Sigmoid colon (tissue), 7 donors: ENCODE measurements around the gene RIMS4. TPM values are rescaled to one million over a fixed set of nuclear protein-coding genes. Genes with fewer than 3 reads are reported as not detected.

Experiments
- DNase-seq: peaks from one replicate; pipeline ENCODE4 v3.0.0-alpha.2; 2019
- H3K27ac ChIP-seq, 4 donors: fragments of 200-600 bp; sonication (generic); one replicate each; pipeline ENCODE4 v1.5.1; 2016 to 2019; ENCODE audit warnings: mild to moderate bottlenecking in 1 of 4
- H3K27me3 ChIP-seq, 3 donors: fragments of 200-600 bp; sonication (generic); one replicate each; pipeline ENCODE4 v1.5.1; 2019; ENCODE audit warnings: mild to moderate bottlenecking in 1 of 3
- H3K36me3 ChIP-seq, 4 donors: fragments of 200-600 bp; sonication (generic); one replicate each; pipeline ENCODE4 v1.5.1; 2016 to 2019
- H3K4me1 ChIP-seq, 4 donors: fragments of 200-600 bp; sonication (generic); one replicate each; pipeline ENCODE4 v1.5.1; 2017 to 2019
- H3K4me3 ChIP-seq, 4 donors: fragments of 200-600 bp; sonication (generic); one replicate each; pipeline ENCODE4 v1.5.1; 2017 to 2019; ENCODE audit warnings: mild to moderate bottlenecking in 2 of 4, moderate library complexity in 1 of 4
- H3K9me3 ChIP-seq, 4 donors: fragments of 200-600 bp in 3 of 4; sonication (generic) in 3 of 4; one replicate each; pipeline versions ENCODE4 v1.5.1 to v1.6.1; 2013 to 2019
- CTCF ChIP-seq, 4 experiments: fragments of 450-650 bp in 3 of 4; fragments of 200-600 bp in 1 of 4; IDR thresholded peaks; one replicate each; pipeline ENCODE4 v1.5.1; 2016 to 2019; ENCODE audit warnings: antibody characterized with exemption in 4 of 4, mild to moderate bottlenecking in 3 of 4, moderate library complexity in 2 of 4
- EP300 ChIP-seq, 4 donors: sonication (generic); formaldehyde crosslinking; IDR thresholded peaks; one replicate each; pipeline ENCODE4 v1.6.1; 2017; ENCODE audit warnings: antibody characterized with exemption in 4 of 4
- POLR2A ChIP-seq, 2 donors: fragments of 450-650 bp; IDR thresholded peaks; one replicate each; pipeline ENCODE4 v1.6.1; 2016; ENCODE audit warnings: antibody characterized with exemption in 2 of 2, mild to moderate bottlenecking in 2 of 2, moderate library complexity in 2 of 2
- POLR2AphosphoS5 ChIP-seq, 4 donors: sonication (generic); formaldehyde crosslinking; IDR thresholded peaks; one replicate each; pipeline ENCODE4 v1.6.1; 2017; ENCODE audit warnings: antibody characterized with exemption in 4 of 4
- WGBS, 2 donors: extraction: QIAGEN DNeasy Blood & Tissue Kit; methylation state at CpG; one replicate each; pipeline ENCODE4 v1.1.7; 2013; 5-methylcytosine and 5-hydroxymethylcytosine counted together
- intact Hi-C: fragments of 100-400 bp; cut with DNase I; formaldehyde crosslinking; loops from one replicate; pipeline ENCODE4 v1.15.1; 2023
- polyA plus RNA-seq, 3 donors: library from polyadenylated mRNA; stranded (reverse); fragments of 200-250 nt; gene quantifications; one replicate each; pipeline ENCODE4 v1.2.3, GENCODE V29; 2013
- total RNA-seq, 4 donors: library from RNA; depleted of rRNA; stranded (reverse); fragments of >200 nt; gene quantifications; one replicate each; pipeline ENCODE4 v1.1.0, GENCODE V29; 2016
- donor health status: healthy with polysubstance abuse.
- donor health status: Bipolar disorder and iron deficiency.
- donor health status: healthy.

RIMS4 gene
- total and polyA plus RNA-seq, 7 donors = 0.14 to 2.1 (median 0.55) TPM

GRCh38 chr20:44839481-44839880 lies 29.1 kb upstream of the RIMS4 start:
- no peak for DNase-seq
- TF ChIP-seq POLR2AphosphoS5 (IDR thresholded peaks at IDR 0.05) = no peak
- no peak for TF ChIP-seq POLR2A (IDR thresholded peaks at IDR 0.05)
- TF ChIP-seq EP300 (IDR thresholded peaks at IDR 0.05) = no peak
- no peak for TF ChIP-seq CTCF (IDR thresholded peaks at IDR 0.05)
- Histone ChIP-seq H3K9me3 (peaks cover 0 to 5% (median 1%) of the 10 kb centered on the region in 4 donors), H3K27me3 (peaks cover 0 to 25% (median 4%) of the 10 kb centered on the region in 3 donors), H3K27ac (no peak overlapping the region), H3K4me1 (no peaks in the 10 kb centered on the region), H3K4me3 (no peak overlapping the region), H3K36me3 (no peaks in the 10 kb centered on the region)
- intact Hi-C loops = no loop called here
- WGBS, 2 donors = 81 to 92% methylated on average over 5 of the region's 5 CpGs

- Histone ChIP-seq H3K27ac (no peak overlapping the region), H3K4me1 (no peaks in the 10 kb centered on the region), H3K4me3 (no peak overlapping the region), H3K27me3 (peaks cover 0 to 17% (median 4%) of the 10 kb centered on the region in 3 donors), H3K36me3 (no peaks in the 10 kb centered on the region), H3K9me3 (peaks cover 0 to 5% (median 1%) of the 10 kb centered on the region in 4 donors)
- no peak for DNase-seq
- intact Hi-C loops = no loop called here
- WGBS, 2 donors = 89 to 90% methylated on average over 1 of the region's 1 CpG
- no peak for TF ChIP-seq POLR2A (IDR thresholded peaks at IDR 0.05)
- no peak for TF ChIP-seq POLR2AphosphoS5 (IDR thresholded peaks at IDR 0.05)
- no peak for TF ChIP-seq EP300 (IDR thresholded peaks at IDR 0.05)
- TF ChIP-seq CTCF (IDR thresholded peaks at IDR 0.05) = no peak
These were observed 28.2 kb upstream of the RIMS4 start for GRCh38 chr20:44838521-44838920.

GRCh38 chr20:44837946-44838345 lies 27.6 kb upstream of the RIMS4 start:
- no peak overlapping the region for H3K4me3 ChIP-seq
- H3K4me1 ChIP-seq = no peaks in the 10 kb centered on the region
- H3K27ac ChIP-seq = no peak overlapping the region
- peaks cover 0 to 17% (median 4%) of the 10 kb centered on the region in 3 donors for H3K27me3 ChIP-seq
- TF ChIP-seq CTCF (IDR thresholded peaks at IDR 0.05) (no peak), POLR2AphosphoS5 (IDR thresholded peaks at IDR 0.05) (no peak), EP300 (IDR thresholded peaks at IDR 0.05) (no peak), POLR2A (IDR thresholded peaks at IDR 0.05) (no peak)
- no peak for DNase-seq
- peaks cover 0 to 5% (median 1%) of the 10 kb centered on the region in 4 donors for H3K9me3 ChIP-seq
- H3K36me3 ChIP-seq = no peaks in the 10 kb centered on the region
- intact Hi-C loops = no loop called here
- 64 to 83% methylated on average over 3 of the region's 3 CpGs for WGBS, 2 donors

- no peak overlapping the region for H3K4me3 ChIP-seq
- peaks cover 0 to 5% (median 1%) of the 10 kb centered on the region in 4 donors for H3K9me3 ChIP-seq
- intact Hi-C loops = no loop called here
- no peaks in the 10 kb centered on the region for H3K4me1 ChIP-seq
- DNase-seq = no peak
- peaks cover 0 to 17% (median 4%) of the 10 kb centered on the region in 3 donors for H3K27me3 ChIP-seq
- no peak overlapping the region for H3K27ac ChIP-seq
- H3K36me3 ChIP-seq = no peaks in the 10 kb centered on the region
- WGBS, 2 donors = 92 to 94% methylated on average over 12 of the region's 12 CpGs
- TF ChIP-seq EP300 (IDR thresholded peaks at IDR 0.05) (no peak), POLR2AphosphoS5 (IDR thresholded peaks at IDR 0.05) (no peak), POLR2A (IDR thresholded peaks at IDR 0.05) (no peak), CTCF (IDR thresholded peaks at IDR 0.05) (no peak)
These were observed 26.3 kb upstream of the RIMS4 start for GRCh38 chr20:44836601-44837120.
